Epithelial cell of esophagus (primary cell): Measurements from ENCODE around the gene MYO5B.

Source experiments
- DNase-seq: peaks from one replicate; pipeline ENCODE4 v3.0.0; 2010; ENCODE audit warnings: low read depth
- H3K4me3 ChIP-seq: 2 replicates; pipeline ENCODE4 v1.5.1; 2011; ENCODE audit warnings: mild to moderate bottlenecking, low read length, control low read depth
- CTCF ChIP-seq: IDR thresholded peaks from 2 replicates; pipeline ENCODE4 v1.5.1; 2011; ENCODE audit warnings: low read depth, mild to moderate bottlenecking, low read length, control low read depth, inconsistent platforms; ENCODE audit not compliant: insufficient read depth; ENCODE audit errors: missing control alignments

The MYO5B gene

DNA sequence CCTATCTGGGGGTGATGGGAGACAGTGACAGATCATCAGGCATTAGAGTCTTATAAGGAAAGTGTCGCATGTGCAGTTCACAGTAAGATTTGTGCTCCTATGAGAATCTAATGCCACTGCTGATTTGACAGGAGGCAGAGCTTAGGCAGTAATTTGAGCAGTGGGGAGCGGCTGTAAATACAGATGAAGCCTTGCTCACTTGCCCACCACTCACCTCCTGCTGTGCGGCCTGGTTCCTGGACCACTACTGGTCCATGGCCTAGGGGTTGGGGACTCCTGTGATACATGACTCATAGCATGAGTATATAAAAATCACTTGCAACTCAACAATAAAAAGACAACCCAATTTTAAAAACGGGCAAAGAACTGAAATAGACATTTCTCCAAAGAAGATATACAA lies 310.5 kb downstream of the MYO5B start:
- TF ChIP-seq CTCF: no peak
- DNase-seq: no peak
- H3K4me3 ChIP-seq: no peak overlapping the region

DNA sequence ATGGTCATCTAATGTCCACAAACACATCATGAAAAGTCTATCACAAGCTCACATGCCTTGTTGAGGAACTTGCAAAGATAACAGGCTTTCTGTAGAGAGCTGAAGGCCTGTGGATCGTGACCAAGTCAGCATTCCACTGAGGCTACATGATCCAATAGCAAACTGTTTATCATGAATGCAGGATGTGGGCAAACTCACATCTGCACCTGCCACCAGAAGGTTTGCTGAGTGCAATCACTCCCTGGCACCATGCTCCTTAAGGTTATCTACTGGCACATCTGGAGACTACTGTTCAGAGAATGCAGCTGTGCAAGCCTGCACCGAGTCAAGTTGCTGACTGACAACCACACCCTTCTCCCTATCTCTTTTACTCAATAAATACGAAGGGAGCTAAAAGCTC lies 314.3 kb downstream of the MYO5B start:
- no peak for TF ChIP-seq CTCF
- H3K4me3 ChIP-seq: no peak overlapping the region

GRCh38 chr18:49879271-49879580 lies 315.7 kb downstream of the MYO5B start:
- DNase-seq: no peak
- TF ChIP-seq CTCF: no peak
- no peak overlapping the region for H3K4me3 ChIP-seq

More for the DNA sequence above, 314.3 kb downstream of the MYO5B start:
- DNase-seq: no peak

DNA sequence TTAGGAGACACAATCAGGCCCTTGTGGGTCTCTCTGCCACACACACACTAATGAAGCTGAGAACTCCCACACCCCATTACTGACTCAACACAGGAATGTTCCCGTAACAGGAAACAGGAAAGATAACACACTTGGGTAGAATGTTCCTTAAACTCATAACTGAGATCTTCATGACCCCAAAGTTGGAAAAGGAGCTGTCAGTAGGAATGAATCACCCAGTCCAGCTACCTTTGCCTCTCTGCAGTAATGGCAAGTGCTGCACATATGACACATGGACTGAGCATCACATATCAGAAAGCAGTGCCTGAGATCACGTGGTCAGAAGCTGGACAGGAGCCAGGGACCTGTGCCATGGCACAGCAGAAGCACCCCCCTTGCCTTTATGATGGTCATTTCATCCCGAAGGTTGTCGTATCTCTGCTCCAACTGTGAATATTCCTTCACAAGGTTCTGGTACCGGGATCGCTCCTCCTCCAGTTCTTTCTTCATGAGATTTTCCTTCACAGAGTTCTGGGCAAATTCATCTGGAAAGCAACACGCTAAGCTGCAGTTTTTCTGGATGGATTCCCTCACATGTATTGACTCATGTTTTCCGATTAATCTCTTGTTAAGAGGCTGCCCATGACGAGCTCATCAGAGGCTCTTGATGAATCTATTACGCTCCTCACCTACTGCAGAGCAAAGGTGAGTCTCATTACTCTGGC lies 316.2 kb downstream of the MYO5B start:
- no peak overlapping the region for H3K4me3 ChIP-seq
- peak; percentile 60 for DNase-seq
- no peak for TF ChIP-seq CTCF

- DNase-seq: no peak
- no peak for TF ChIP-seq CTCF
- H3K4me3 ChIP-seq: no peak overlapping the region
These were observed 316.9 kb downstream of the MYO5B start for GRCh38 chr18:49878015-49878414.

DNA sequence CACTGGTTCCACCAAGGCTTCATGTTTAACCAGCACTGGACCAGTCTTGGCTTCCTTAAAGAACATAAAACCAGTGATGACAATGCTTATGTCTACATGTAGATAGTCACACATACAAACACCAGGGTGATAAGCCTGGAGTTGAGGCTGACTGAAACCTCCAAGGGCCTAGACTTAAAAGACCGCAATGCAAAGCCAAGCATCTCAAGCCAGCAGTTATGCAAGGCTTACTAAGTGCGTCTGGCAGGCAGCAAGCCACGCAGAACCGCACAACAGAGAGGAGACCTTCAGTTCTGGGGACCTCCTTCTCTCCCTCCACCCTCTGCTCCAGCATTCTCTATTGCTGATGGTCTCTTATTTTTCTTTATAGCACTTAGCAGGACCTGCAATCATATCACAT lies 318.4 kb downstream of the MYO5B start:
- DNase-seq: no peak
- no peak overlapping the region for H3K4me3 ChIP-seq
- no peak for TF ChIP-seq CTCF

DNA sequence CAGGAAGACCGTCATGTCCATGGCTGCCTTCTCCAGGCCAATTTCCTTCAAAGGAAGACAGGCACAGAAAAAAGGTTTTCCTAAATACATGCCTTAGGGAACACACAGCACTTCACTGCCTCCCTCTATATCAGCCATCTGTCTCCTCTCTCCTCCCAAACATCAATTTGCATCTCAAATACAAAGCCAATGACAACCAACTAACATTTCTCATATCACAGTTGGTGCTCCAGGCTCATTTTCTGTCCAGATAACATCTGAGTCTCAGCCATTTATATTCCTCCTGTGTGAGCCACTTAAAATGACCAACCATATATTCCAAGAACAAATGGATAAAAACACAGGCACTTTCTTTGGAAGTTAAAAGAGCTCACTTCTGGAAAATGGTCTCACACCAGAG lies 319.2 kb downstream of the MYO5B start:
- H3K4me3 ChIP-seq: no peak overlapping the region
- no peak for DNase-seq
- no peak for TF ChIP-seq CTCF
